T-helper 9 cell (primary cell): ENCODE results near the gene PHLDB2.

ENCODE experiments used
- DNase-seq: peaks from one replicate; pipeline ENCODE4 v3.0.0-alpha.2; 2020

The PHLDB2 gene

DNA sequence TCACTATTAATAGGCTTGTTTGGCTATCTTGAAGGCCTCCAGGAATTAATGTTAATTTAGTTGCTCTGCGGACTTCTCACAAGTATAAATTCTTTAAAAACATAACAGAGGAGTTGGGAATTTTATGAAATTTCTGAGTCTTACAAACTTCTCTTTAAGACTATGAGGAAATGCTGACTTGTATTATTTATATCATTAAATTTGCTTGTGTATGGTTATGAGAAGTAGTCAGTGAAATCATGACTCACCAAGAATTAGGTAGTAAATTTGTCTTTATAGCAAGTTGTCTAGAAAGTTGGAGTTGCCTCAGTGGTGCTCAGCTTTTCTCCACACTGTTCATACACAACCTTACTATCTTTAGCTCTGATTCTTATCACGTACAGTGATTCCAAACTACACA is 26.5 kb downstream of the PHLDB2 start:
- DNase-seq = no peak

DNA sequence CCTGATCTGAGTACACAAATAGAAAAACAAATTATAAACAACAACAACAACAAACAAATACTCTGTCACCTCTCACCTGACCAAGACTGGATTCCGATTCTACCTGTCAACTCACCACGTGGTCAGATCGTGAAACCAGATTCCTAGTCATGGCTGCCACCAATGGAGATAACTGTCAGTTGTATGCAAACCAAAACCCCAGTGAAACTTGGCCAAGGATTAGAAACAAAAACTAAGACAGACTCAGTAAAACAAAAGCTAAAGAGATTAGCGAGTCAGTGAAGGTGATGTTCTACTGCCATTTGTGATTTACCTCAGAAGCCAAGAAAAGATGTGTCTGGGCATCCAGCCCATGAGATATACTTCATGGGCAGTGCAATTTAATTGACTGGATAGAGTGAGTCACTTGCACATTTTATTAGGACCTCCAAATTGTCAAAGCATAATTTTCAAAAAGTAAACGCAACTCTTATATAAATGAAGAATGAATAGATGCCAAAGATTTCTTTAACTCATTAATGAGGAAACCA is 31.1 kb downstream of the PHLDB2 start:
- DNase-seq = no peak

DNA sequence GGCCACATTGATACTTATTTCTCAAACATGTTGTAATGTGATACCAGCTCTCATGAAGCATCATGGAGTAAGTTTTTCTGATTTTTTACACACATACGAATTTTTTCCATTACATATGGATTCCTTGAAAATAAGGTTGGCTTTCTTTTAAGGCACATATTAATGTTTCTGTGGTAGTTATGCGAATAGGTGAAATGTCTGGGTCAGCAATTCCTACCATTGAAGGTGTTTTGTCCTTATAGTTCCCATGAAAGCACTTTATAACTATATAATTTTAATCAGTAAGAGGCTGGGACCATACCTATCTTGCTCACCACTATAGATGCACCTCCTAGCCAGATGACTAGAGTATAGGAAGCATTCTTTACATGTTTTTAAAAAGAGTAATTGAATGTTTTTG is 33.0 kb downstream of the PHLDB2 start:
- no peak for DNase-seq

DNA sequence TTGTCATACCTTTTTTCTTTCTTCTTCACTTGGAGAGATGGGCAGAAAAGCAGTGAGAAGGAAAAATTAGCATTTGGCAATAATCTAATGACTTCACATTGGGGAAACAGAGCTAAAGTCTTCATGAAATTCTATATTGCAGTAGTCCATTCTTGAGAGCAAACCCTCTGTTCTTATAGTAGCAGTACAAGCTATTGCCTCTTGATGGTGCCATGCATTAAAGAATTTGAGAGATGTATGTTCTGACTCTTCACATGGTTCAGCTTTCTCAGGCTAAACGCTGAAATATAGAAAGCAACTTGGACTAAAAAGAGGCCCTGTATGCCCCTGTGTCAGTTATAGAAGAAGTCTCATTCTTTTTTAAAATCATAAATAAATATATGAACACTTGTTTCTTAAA is 36.0 kb downstream of the PHLDB2 start:
- DNase-seq = no peak

GRCh38 chr3:111899966-111900365 is 40.9 kb downstream of the PHLDB2 start:
- no peak for DNase-seq

- DNase-seq = no peak
Measured at GRCh38 chr3:111901637-111902036, 42.6 kb downstream of the PHLDB2 start.

DNA sequence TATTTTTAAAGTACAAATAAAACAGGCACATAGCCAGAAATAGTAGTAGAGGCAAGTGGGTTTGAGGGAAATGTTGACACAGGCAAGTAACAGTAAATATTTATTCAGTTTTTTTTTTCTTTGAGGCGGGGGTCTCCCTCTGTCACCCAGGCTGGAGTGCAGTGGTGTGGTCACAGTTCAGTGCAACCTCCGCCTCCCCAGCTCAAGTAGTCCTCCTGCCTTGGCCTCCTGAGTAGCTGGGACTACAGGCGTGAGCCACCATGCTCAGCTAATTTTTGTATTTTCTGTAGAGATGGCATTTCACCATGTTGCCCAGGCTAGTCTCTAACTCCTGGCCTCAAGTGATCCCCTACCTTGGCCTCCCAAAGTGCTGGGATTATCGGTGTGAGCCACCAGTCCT is 43.5 kb downstream of the PHLDB2 start:
- no peak for DNase-seq

DNA sequence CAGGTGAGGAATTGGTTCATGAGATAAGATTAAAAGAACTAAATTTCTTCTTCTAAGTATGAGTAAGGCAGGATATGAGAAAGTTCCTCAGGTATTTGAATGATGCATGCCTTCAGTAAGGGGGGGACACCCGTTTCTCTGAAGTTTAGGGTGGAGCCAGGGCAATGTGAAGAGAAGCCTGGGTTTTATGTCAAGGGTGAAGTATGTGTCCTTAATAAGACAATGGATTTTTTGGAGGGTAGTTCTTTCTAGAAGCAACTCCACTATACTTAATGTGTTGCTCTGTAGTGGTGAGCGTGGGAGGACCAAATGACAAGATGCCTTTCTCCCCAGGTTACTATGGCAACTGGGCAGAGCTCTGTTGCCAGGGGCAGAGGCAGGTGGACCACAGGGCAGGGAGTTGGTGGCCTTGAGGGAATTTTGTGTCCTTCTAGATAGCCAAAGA is 44.0 kb downstream of the PHLDB2 start:
- no peak for DNase-seq

DNA sequence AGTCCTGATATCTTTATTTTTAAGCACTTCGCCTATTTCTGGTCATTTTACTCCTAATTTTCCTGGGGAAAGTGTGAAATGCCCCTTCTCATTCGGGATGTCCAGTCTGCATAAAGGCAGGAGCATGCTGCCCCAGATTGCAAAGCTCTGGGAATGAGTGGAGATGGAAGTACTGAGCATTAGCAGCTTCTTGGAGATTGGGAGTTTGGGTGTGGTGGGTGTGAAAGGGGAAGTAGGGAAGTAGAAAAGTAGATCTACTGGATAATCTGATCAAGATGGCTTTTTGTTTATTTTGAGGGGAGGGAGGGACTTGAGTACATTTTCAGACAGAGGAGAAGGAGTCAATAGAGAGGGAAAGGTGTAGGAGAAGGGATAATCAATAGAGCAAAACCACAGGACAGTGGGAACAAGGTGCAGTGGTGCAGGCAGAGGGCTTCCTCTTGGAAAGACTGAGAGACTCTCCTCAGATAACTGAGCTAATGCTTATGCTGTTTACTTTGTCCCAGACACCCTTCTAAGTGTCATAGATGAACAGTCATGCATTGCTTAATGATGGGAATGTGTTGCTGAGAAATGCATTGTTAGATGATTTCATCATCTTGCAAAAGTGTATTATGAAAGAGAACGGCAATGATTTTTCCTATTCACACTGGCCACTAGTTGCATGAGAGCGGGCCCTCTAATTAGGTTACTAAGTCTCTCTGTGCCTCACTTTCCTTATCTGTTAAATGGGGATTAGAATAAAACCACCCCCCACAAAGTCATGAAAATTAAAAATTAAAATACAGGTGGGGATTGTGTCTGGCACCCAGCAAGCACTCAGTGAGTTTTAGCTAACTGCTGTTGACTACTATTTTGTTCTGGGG is 45.5 kb downstream of the PHLDB2 start:
- no peak for DNase-seq

DNA sequence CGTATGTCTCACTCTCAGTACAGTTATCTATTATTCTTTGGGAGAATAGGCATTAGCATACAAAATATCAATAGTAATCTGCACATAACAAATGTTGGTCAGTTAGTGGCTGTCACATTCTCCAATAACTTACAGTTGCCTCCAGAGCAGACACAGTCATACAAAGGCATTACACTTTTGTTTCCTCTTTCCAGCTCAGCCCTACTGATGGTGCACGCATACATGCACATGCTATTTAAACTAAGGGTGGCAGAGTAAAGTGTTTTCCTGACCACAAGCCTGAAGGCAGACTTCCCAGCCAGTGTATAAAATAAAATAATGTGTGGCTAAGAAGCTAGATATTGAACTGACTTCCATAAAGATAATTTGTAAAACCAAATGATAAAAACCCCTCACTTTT is 47.6 kb downstream of the PHLDB2 start:
- DNase-seq = no peak

- no peak for DNase-seq
Measured at GRCh38 chr3:111907151-111907550, 48.1 kb downstream of the PHLDB2 start.

DNA sequence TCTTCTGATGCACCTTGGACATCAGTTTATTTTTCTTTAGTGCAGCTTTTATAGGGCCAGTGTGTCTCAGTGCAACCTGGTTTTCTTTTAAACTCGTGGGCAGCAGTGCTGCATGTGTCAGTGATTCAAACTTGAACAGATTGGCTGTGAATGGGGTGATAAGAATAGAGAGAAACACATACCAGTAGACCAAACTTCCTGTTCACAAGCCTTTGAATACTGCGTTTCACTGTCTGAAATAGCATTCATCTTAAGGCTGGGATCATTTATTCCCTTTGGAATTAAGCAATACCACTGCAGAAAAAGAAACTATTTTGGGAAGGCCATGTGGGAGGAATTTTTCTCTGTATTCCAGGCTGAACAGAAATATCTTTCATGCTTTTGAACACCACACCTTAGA is 51.7 kb downstream of the PHLDB2 start:
- no peak for DNase-seq

DNA sequence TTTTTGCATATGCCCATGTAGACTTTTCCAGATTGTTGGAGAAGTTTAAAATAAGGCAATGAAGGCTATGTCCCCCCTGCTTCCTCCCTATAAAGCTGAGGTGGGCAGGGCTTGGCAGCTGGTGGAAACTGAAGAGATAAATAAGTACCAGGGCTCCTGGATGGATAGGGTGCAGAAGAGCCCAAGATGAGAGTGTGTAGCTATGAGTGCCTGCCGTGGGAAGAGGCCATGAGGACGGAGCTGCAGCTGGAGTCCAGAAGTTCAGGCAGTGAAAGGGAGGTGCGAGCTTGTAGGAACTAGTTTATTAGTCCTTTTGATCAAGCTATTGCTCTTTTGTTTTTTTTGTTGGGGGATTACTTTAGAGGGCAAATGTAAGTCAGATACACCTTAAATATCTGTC is 52.4 kb downstream of the PHLDB2 start:
- DNase-seq = no peak

DNA sequence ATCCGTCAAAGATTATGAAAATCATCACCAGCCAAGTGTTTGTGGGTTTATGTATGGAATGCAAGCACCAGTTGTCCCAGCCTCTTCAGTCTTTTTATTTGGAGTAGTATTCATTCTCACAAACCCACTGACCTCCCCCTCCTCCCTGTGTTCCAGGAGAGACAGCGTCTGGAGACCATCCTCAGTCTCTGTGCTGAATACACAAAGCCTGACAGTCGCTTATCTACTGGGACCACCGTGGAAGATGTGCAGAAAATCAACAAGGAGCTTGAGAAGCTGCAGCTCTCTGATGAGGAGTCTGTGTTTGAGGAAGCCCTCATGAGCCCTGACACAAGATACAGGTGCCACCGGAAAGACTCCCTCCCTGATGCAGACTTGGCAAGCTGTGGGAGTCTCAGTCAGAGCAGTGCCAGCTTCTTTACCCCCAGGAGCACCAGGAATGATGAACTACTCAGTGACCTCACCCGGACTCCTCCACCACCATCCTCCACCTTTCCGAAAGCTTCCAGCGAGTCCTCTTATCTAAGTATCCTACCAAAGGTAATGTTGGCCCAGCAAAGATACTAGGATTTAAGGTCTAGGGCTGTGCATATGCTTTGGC is 54.2 kb downstream of the PHLDB2 start:
- DNase-seq = no peak

DNA sequence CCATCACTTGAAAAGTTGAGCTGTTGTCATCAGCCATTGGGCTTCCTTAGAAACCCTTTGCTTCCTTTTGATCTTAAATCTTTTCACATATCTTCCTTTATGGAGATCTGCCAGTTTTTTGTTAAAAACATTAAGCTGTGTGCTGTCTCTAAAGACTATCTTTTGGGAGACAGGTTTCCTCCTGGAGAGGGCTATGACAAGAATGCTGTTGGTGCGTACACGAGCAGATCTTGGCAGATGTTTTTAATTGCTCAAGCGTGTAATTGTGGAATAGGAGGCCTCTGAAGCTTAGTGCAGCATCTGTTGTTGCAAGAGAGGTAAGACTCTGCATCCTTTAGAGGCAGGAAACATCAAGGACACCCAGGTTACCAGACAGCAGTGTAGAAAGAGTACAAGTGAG is 56.8 kb downstream of the PHLDB2 start:
- no peak for DNase-seq

- DNase-seq = no peak
Measured at GRCh38 chr3:111917300-111917699, 58.2 kb downstream of the PHLDB2 start.

DNA sequence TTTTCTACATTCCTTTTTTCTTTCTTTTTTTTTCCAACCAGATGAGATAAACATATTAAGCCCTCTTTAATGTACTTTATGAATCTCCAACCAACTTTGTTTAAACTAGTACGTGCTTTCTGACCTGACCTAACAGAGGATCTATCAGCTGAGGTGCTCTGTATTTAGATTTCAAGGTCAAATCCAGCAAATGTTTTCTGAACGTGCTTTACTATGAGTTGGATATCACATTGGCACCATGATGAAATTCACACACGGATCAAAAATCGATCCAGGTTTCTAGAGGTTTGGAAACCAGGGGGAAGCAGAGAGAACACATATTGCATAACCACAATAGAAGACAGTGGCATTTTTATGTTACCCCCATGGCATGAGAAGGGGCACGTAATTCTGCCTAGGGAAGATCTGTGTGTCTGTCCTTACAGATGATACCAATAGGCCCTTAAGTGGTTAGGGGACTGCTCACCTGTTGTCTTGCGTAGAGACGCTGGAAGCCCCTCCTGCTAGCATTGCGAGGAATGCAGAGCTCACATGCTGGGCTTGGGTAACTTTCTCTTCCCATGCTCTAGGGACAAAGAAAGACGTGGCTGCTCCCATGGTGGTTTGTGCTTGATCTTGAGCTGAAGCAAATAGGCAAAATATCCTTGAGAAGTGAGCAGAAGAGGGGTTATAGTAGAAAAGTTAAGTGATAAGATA is 60.5 kb downstream of the PHLDB2 start:
- DNase-seq = no peak

- DNase-seq = no peak
Measured at GRCh38 chr3:111921181-111921580, 62.1 kb downstream of the PHLDB2 start.

DNA sequence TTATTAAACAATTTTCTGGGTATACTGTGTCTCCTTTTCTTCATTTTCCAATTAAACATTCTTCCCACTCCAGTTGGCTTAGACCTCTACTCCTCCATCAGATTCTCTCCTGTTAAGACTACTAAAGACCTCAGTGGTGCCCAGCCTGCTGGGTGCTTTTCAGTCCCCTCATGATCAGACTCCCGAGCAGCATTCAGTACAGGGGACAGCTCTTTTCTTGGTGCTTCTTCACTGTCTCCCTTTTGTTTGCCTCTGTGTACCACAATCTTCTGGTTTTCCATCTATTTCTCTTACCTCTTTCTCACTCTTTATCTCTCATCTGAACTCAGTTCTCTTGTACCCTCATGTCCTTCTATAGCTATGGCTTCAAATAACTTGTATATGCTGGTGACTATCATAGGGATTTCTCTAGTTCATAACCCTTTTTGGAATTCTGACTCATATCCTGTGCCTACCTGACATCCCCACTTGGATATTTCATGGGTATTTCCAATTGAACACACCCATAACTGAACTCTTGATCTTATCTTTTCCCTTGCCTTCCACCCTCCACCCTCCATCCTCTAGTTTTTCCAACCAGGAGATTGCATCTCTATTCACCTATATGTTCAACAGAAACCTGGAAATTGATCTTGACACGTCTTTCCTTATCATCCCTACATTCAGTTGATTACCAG is 64.2 kb downstream of the PHLDB2 start:
- no peak for DNase-seq

GRCh38 chr3:111923806-111924205 is 64.7 kb downstream of the PHLDB2 start:
- DNase-seq = no peak

DNA sequence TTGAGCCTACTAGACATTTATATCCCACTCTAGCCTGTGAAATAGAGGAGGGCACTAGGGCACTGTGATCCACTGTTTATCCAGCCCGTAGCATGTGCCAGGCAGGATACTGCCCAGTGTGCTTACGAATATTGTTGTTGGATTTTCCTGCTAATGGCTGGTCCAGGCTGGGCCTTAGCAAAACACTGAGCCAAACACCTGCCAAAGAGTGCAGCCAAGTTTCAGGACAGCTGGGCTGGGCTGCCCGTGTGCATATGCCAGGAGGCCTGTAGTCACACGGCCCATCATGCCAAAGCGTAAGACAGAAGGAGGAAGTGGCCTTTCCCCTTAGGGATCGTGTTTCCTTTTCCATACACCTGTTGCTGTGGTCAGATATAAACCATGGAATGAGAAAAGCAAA is 65.2 kb downstream of the PHLDB2 start:
- no peak for DNase-seq

DNA sequence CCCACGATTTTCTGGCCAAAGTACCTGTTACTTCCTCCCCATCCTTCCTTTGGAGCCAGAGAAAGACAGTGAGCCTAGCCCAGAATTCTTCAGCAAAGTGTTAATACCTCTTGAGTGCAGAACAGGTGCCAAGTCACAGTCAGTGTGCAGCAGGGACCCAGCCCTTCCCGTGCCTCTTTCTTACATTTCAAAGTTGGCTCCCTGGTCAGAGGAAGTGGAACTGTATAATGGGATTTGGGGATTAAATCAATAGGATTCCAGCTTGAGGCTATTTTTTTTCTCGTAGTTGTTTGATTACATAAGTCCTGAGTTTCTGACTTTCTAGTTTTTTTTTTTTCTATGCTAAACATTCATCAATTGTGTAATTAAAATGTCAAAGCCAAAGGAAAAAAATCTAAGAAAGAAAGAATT is 67.2 kb downstream of the PHLDB2 start:
- DNase-seq = no peak

DNA sequence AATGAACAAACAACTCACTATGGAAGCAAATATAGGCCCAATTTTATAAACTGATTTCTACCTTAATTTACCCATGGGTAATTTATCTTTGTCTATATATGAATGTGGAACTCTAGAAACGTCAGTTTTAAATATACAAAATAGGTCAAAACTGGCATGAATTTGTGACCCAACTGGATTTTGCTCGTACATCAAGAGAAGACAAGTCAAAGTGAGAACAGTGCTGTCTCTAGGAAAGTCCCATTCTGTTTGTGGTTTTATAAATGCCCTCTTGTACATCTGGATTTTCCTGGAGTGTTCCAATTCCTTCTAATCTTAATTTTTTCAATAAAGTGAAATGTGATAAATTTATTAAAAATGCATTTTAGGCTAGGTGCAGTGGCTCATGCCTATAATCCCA is 69.5 kb downstream of the PHLDB2 start:
- DNase-seq = no peak
